ENCODE measurements around the gene ST6GALNAC4. TPM values are rescaled to one million over a fixed set of nuclear protein-coding genes. Genes with fewer than 3 reads are reported as not detected.

Gene ST6GALNAC4
- polyA plus RNA-seq, 1 of the 3 experiments (the other 2 are of a cell fraction), result 30.2 TPM

GRCh38 chr9:127945942-127946341, 29.1 kb upstream of the ST6GALNAC4 start (continued):
- TF ChIP-seq, protein P1, sequence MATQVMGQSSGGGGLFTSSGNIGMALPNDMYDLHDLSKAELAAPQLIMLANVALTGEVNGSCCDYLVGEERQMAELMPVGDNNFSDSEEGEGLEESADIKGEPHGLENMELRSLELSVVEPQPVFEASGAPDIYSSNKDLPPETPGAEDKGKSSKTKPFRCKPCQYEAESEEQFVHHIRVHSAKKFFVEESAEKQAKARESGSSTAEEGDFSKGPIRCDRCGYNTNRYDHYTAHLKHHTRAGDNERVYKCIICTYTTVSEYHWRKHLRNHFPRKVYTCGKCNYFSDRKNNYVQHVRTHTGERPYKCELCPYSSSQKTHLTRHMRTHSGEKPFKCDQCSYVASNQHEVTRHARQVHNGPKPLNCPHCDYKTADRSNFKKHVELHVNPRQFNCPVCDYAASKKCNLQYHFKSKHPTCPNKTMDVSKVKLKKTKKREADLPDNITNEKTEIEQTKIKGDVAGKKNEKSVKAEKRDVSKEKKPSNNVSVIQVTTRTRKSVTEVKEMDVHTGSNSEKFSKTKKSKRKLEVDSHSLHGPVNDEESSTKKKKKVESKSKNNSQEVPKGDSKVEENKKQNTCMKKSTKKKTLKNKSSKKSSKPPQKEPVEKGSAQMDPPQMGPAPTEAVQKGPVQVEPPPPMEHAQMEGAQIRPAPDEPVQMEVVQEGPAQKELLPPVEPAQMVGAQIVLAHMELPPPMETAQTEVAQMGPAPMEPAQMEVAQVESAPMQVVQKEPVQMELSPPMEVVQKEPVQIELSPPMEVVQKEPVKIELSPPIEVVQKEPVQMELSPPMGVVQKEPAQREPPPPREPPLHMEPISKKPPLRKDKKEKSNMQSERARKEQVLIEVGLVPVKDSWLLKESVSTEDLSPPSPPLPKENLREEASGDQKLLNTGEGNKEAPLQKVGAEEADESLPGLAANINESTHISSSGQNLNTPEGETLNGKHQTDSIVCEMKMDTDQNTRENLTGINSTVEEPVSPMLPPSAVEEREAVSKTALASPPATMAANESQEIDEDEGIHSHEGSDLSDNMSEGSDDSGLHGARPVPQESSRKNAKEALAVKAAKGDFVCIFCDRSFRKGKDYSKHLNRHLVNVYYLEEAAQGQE (IDR thresholded peaks at IDR 0.05; ENCODE audit: low read depth, low read length), result no peak
- TF ChIP-seq, protein P2, sequence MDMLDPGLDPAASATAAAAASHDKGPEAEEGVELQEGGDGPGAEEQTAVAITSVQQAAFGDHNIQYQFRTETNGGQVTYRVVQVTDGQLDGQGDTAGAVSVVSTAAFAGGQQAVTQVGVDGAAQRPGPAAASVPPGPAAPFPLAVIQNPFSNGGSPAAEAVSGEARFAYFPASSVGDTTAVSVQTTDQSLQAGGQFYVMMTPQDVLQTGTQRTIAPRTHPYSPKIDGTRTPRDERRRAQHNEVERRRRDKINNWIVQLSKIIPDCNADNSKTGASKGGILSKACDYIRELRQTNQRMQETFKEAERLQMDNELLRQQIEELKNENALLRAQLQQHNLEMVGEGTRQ (IDR thresholded peaks at IDR 0.05; ENCODE audit: borderline replicate concordance, low read depth, low read length), result no peak
- TF ChIP-seq RFX5 (IDR thresholded peaks at IDR 0.05; ENCODE audit: low read length), result no peak
- TF ChIP-seq CTCF (IDR thresholded peaks at IDR 0.05), result no peak
- TF ChIP-seq TCF12 (IDR thresholded peaks at IDR 0.05), result no peak

DNA sequence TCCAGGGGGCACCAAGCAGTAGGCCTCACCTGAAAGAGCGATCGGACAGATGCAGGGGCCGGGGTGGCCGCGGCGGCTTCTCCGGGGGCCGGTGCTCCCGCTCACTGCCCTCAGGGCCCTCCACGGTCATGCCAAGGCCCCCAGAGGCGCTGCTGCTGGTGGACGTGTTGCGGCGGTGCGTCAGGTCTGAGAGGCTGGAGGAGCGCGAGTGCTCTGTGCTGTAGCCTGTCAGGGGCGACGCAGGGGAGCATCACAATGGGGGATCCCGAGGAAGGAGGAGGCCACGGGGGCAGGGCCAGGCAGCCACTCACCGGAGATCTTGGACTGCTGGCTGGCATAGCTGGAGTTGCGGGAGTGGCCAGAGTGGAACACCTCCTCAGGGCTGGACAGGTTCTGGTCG, 28.5 kb upstream of the ST6GALNAC4 start:
- H3K9me3 ChIP-seq, result no peaks in the 10 kb centered on the region
- CTCF ChIA-PET, result interaction anchor here (4.2 to 10.3 kb wide), 6 partner anchors 10 to 171 kb away, joined by 32 to 219 read pairs (median 65); no protein-coding TSS in a partner anchor
- over 99% methylated on average over 15 of the region's 24 CpGs for WGBS (ENCODE audit: low lambda C conversion rate)
- H3K79me2 ChIP-seq (ENCODE audit: insufficient read depth), result no peaks in the 10 kb centered on the region; the same call in 1 of the 2 replicates
- peaks cover 7% of the 10 kb centered on the region; the same call in 1 of the 2 replicates for H4K20me1 ChIP-seq (ENCODE audit: insufficient read depth)
- no peak overlapping the region for H3K9ac ChIP-seq
- no peaks in the 10 kb centered on the region for H3K9me2 ChIP-seq
- POLR2A ChIA-PET, result no interaction called here
- no peak overlapping the region for H3K4me3 ChIP-seq (ENCODE audit: low read depth in 2 of 2, low read length in 1 of 2)
- no peak overlapping the region for H3K4me2 ChIP-seq
- H3K27ac ChIP-seq (ENCODE audit: low read depth in 2 of 2, low read length in 1 of 2), result no peak overlapping the region; a peak in 1 of 4 replicates
- peaks cover 3% of the 10 kb centered on the region for H3F3A ChIP-seq (replicated peaks; ENCODE audit: insufficient read depth)
- DNase-seq, result no peak
- no peak overlapping the region for H2AFZ ChIP-seq (ENCODE audit: low read depth)
- peaks cover 4 to 50% of the 10 kb centered on the region in 2 experiments for H3K36me3 ChIP-seq (replicated peaks in 1 of 2; ENCODE audit: control insufficient read depth in 1 of 2, insufficient read depth in 2 of 2, low read length in 1 of 2)
- peaks cover 0 to 64% of the 10 kb centered on the region in 2 experiments; a peak in 1 of 4 replicates for H3K4me1 ChIP-seq (ENCODE audit: control insufficient read depth in 1 of 2, insufficient read depth in 2 of 2, low read depth in 1 of 2, low read length in 1 of 2)
- no peaks in the 10 kb centered on the region for H3K27me3 ChIP-seq (ENCODE audit: insufficient read depth)
- TF ChIP-seq TAF1 (IDR thresholded peaks at IDR 0.05; ENCODE audit: borderline replicate concordance, low read depth, low read length) (no peak), FOSL2 (IDR thresholded peaks at IDR 0.05; ENCODE audit: borderline replicate concordance, low read depth) (no peak), NFIC (IDR thresholded peaks at IDR 0.05; ENCODE audit: borderline replicate concordance) (no peak)
